SK-N-SH (cell line): ENCODE results near the gene TECPR2.

Source experiments
- CTCF ChIP-seq: fragments of 200-600 bp; sonication (generic); IDR thresholded peaks from 2 replicates; pipeline ENCODE4 v1.6.1; 2017; ENCODE audit warnings: antibody characterized with exemption, mild to moderate bottlenecking, moderate library complexity
- EP300 ChIP-seq, 2 experiments: IDR thresholded peaks; 2 replicates each; pipeline versions ENCODE4 v1.4.0 to v1.6.1; 2012; ENCODE audit warnings: borderline replicate concordance in 1 of 2, low read depth in 1 of 2, low read length in 1 of 2
- FOSL2 ChIP-seq: IDR thresholded peaks from 2 replicates; pipeline ENCODE4 v1.4.0; 2012; ENCODE audit warnings: low read depth, mild to moderate bottlenecking, moderate library complexity, borderline replicate concordance
- FOXJ3 ChIP-seq: sonication (generic); formaldehyde crosslinking; IDR thresholded peaks from 2 replicates; pipeline ENCODE4 v1.5.1; 2020; ENCODE audit warnings: mild to moderate bottlenecking, missing genetic modification reagents
- GATA2 ChIP-seq: sonication (generic); formaldehyde crosslinking; IDR thresholded peaks from 2 replicates; pipeline ENCODE4 v1.5.0; 2020; ENCODE audit warnings: mild to moderate bottlenecking, missing genetic modification reagents
- MAX ChIP-seq: IDR thresholded peaks from 2 replicates; pipeline ENCODE4 v1.4.0; 2012; ENCODE audit warnings: low read depth
- MXI1 ChIP-seq: IDR thresholded peaks from 2 replicates; pipeline ENCODE4 v1.6.1; 2012; ENCODE audit warnings: mild to moderate bottlenecking, low read depth, low read length, improper control_type of control experiment
- POLR2AphosphoS5 ChIP-seq: IDR thresholded peaks from 2 replicates; pipeline ENCODE4 v1.6.1; 2012; ENCODE audit warnings: low read depth, low read length
- RCOR1 ChIP-seq: fragments of 150-350 bp; IDR thresholded peaks from 2 replicates; pipeline ENCODE4 v1.6.1; 2017; ENCODE audit warnings: antibody characterized with exemption, low read length
- REST ChIP-seq: IDR thresholded peaks from 2 replicates; pipeline ENCODE4 v1.6.1; 2012; ENCODE audit warnings: mild to moderate bottlenecking, low read depth, low read length, moderate library complexity
- SIN3A ChIP-seq: IDR thresholded peaks from 2 replicates; pipeline ENCODE4 v1.6.1; 2012; ENCODE audit warnings: low read depth, mild to moderate bottlenecking, low read length, moderate library complexity, borderline replicate concordance
- SMC3 ChIP-seq: IDR thresholded peaks from 2 replicates; pipeline ENCODE4 v1.6.1; 2012; ENCODE audit warnings: low read depth, low read length, improper control_type of control experiment
- YY1 ChIP-seq: IDR thresholded peaks from 2 replicates; pipeline ENCODE4 v1.4.0; 2012; ENCODE audit warnings: low read depth, mild to moderate bottlenecking
- ZBTB33 ChIP-seq: IDR thresholded peaks from 2 replicates; pipeline ENCODE4 v1.4.0; 2012; ENCODE audit warnings: low read depth, borderline replicate concordance

GRCh38 chr14:102375119-102375518, 12.4 kb downstream of the TECPR2 start:
- TF ChIP-seq CTCF (no peak), REST (no peak), GATA2 (CRISPR knock-in tag) (no peak), POLR2AphosphoS5 (no peak), RCOR1 (no peak), MXI1 (no peak), SMC3 (no peak), FOXJ3 (CRISPR knock-in tag) (no peak), MAX (no peak), EP300 (IDR thresholded peaks at IDR 0.05; ENCODE audit: borderline replicate concordance in 1 of 2, low read depth in 1 of 2, low read length in 1 of 2) (no peak), ZBTB33 (no peak), YY1 (no peak), SIN3A (no peak), FOSL2 (no peak)
